PC-3 (cell line): ENCODE data around the gene UBE2E2. TPM values are rescaled to one million over a fixed set of nuclear protein-coding genes. Genes with fewer than 3 reads are reported as not detected.

Experiments used
- ATAC-seq: fragments of 200-7000 bp; cut with Tn5 transposase; 2 replicates; pipeline ENCODE4 v1.9.1; 2020; ENCODE audit warnings: mild to moderate bottlenecking, moderate library complexity
- BruUV-seq: library from RNA; stranded (reverse); fragments of 400-500 nt; replicated peaks from 2 replicates; lab custom pipeline; 2021; lab: Mats Ljungman, UMichigan
- CTCF ChIA-PET: fragments of 300-600 bp; sonication (Branson Sonifier 250); formaldehyde crosslinking; loops from one replicate; lab custom pipeline; 2022; ENCODE audit warnings: antibody characterized with exemption; lab: Charles Lee
- POLR2A ChIA-PET: fragments of 300-600 bp; sonication (Branson Sonifier 250); formaldehyde crosslinking; loops from one replicate; lab custom pipeline; 2022; ENCODE audit warnings: antibody characterized with exemption; ENCODE audit not compliant: unreplicated experiment; lab: Charles Lee
- DNase-seq: peaks from one replicate; pipeline ENCODE4 v3.0.0-alpha.2; 2015
- H2AFZ ChIP-seq: fragments of 300-600 bp; sonication (generic); 2 replicates; pipeline ENCODE4 v1.6.0; 2016; ENCODE audit warnings: antibody characterized with exemption, low read length
- H3F3A ChIP-seq: fragments of 300-600 bp; sonication (generic); one replicate; pipeline ENCODE4 v1.6.0; 2017; ENCODE audit warnings: antibody characterized with exemption, low read length, control low read depth, mild to moderate bottlenecking; ENCODE audit not compliant: unreplicated experiment
- H3K27ac ChIP-seq: fragments of 300-600 bp; sonication (generic); 2 replicates; pipeline ENCODE4 v1.5.1; 2016; ENCODE audit warnings: mild to moderate bottlenecking, low read length
- H3K27me3 ChIP-seq: fragments of 300-600 bp; sonication (generic); 2 replicates; pipeline ENCODE4 v1.6.1; 2016; ENCODE audit warnings: low read length, mixed read lengths
- H3K36me3 ChIP-seq: fragments of 300-600 bp; sonication (generic); 2 replicates; pipeline ENCODE4 v1.6.1; 2016; ENCODE audit warnings: low read depth, mixed run types, low read length, mixed read lengths
- H3K4me1 ChIP-seq: fragments of 300-600 bp; sonication (generic); 2 replicates; pipeline ENCODE4 v1.5.1; 2016; ENCODE audit warnings: low read length; ENCODE audit not compliant: insufficient read depth
- H3K4me2 ChIP-seq: fragments of 300-600 bp; sonication (generic); 2 replicates; pipeline ENCODE4 v1.6.0; 2016; ENCODE audit warnings: low read length
- H3K4me3 ChIP-seq: fragments of 300-600 bp; sonication (generic); 2 replicates; pipeline ENCODE4 v1.5.1; 2016; ENCODE audit warnings: mild to moderate bottlenecking, low read length, mixed read lengths
- H3K79me2 ChIP-seq: fragments of 300-600 bp; sonication (generic); 2 replicates; pipeline ENCODE4 v1.6.1; 2017; ENCODE audit warnings: low read length, mixed read lengths
- H3K9ac ChIP-seq: fragments of 300-600 bp; sonication (generic); 2 replicates; pipeline ENCODE4 v1.6.0; 2016; ENCODE audit warnings: mild to moderate bottlenecking, low read length
- H3K9me2 ChIP-seq: fragments of 300-600 bp; sonication (generic); replicated peaks from 2 replicates; pipeline ENCODE4 v1.6.1; 2016; ENCODE audit warnings: mixed run types, low read length, mixed read lengths
- H3K9me3 ChIP-seq: fragments of 300-600 bp; sonication (generic); 2 replicates; pipeline ENCODE4 v1.6.1; 2016; ENCODE audit warnings: low read length, mixed read lengths
- H4K20me1 ChIP-seq: fragments of 300-600 bp; sonication (generic); 2 replicates; pipeline ENCODE4 v1.6.1; 2016; ENCODE audit warnings: low read length, mixed read lengths
- EZH2 ChIP-seq: fragments of 300-600 bp; sonication (generic); IDR thresholded peaks from one replicate; pipeline ENCODE4 v1.6.1; 2017; ENCODE audit warnings: antibody characterized with exemption, mild to moderate bottlenecking, low read length; ENCODE audit not compliant: unreplicated experiment
- EZH2phosphoT487 ChIP-seq: fragments of 300-600 bp; sonication (generic); IDR thresholded peaks from 2 replicates; pipeline ENCODE4 v1.6.1; 2018; ENCODE audit warnings: mild to moderate bottlenecking, antibody characterized with exemption, low read length, borderline replicate concordance
- intact Hi-C: fragments of 100-400 bp; cut with micrococcal nuclease; formaldehyde crosslinking; loops from 2 replicates; pipeline ENCODE4 v1.9.0; 2023
- total RNA-seq: library from RNA; depleted of rRNA; stranded (reverse); fragments of >200 nt; gene quantifications from 2 replicates; pipeline ENCODE4 v1.2.3, GENCODE V29; 2014
- TF ChIP-seq, protein P1 (sequence below): fragments of 300-600 bp; sonication (generic); conservative IDR thresholded peaks from 2 replicates; pipeline ENCODE4 v1.5.1; 2017; ENCODE audit warnings: antibody characterized with exemption, low read depth, mild to moderate bottlenecking, low read length

The UBE2E2 gene
- total RNA-seq, 1 experiment from 2014 or later: 25.6 TPM

DNA sequence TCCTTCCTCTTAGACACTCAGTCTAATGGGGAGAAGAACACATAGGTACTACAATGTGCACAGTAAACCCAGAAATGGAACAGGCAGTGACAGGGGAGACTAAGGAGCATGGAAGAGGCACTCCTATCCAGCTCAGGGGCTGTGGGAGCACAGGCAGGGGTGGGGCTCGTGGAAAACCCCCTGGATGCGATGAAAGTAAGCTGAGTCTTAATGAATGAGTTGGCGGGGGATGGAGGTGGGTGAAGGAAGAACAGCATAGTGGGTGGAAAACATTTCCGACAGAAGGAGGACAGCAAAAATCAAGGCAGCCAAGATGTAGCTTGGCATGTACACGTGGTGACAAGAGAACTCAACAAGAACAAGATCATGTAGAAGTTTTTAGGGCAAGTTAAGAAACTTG, 33.6 kb upstream of the UBE2E2 start:
- DNase-seq (no peak), ATAC-seq (no peak)
- Histone ChIP-seq H3K9ac (no peak overlapping the region), H3K4me3 (no peak overlapping the region), H4K20me1 (no peaks in the 10 kb centered on the region), H3K36me3 (no peaks in the 10 kb centered on the region), H3K27me3 (no peaks in the 10 kb centered on the region), H3K9me2 (no peaks in the 10 kb centered on the region), H3K4me2 (no peak overlapping the region), H3K27ac (no peak overlapping the region), H2AFZ (no peak overlapping the region), H3K9me3 (no peaks in the 10 kb centered on the region), H3K4me1 (peaks cover 9% of the 10 kb centered on the region), H3K79me2 (no peaks in the 10 kb centered on the region), H3F3A (no peaks in the 10 kb centered on the region)
- intact Hi-C loops: loop anchor here (10.0 kb wide), 1 partner anchor 205 kb away; no protein-coding TSS in a partner anchor
- CTCF ChIA-PET: no interaction called here
- POLR2A ChIA-PET: no interaction called here
- TF ChIP-seq, protein P1, sequence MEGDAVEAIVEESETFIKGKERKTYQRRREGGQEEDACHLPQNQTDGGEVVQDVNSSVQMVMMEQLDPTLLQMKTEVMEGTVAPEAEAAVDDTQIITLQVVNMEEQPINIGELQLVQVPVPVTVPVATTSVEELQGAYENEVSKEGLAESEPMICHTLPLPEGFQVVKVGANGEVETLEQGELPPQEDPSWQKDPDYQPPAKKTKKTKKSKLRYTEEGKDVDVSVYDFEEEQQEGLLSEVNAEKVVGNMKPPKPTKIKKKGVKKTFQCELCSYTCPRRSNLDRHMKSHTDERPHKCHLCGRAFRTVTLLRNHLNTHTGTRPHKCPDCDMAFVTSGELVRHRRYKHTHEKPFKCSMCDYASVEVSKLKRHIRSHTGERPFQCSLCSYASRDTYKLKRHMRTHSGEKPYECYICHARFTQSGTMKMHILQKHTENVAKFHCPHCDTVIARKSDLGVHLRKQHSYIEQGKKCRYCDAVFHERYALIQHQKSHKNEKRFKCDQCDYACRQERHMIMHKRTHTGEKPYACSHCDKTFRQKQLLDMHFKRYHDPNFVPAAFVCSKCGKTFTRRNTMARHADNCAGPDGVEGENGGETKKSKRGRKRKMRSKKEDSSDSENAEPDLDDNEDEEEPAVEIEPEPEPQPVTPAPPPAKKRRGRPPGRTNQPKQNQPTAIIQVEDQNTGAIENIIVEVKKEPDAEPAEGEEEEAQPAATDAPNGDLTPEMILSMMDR: no peak
- TF ChIP-seq EZH2phosphoT487: no peak
- no peak for TF ChIP-seq EZH2
- no TSS peak for BruUV-seq

DNA sequence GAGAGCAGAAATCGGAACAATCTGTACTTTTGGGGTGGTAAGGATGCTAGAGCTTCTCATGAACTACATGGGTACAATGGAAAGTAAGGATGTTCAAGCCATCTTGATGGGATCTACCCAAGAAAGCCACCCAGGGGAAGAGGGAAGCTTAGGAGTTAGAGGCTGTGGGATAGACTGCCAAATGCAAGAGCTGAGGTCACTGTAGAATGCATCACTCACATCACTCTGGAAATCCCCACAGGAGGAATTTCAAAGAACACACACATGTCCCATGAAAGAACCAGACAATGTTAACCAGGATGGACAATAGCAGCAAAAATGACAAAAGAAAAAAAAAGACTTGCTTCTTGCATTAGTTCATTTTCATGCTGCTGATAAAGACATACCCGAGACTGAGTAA, 32.8 kb upstream of the UBE2E2 start:
- H2AFZ ChIP-seq: no peak overlapping the region
- no peaks in the 10 kb centered on the region for H4K20me1 ChIP-seq
- intact Hi-C loops: no loop called here
- no peak overlapping the region for H3K4me3 ChIP-seq
- POLR2A ChIA-PET: no interaction called here
- no peak for TF ChIP-seq EZH2
- no peak for TF ChIP-seq EZH2phosphoT487
- TF ChIP-seq, protein P1: no peak
- no peak overlapping the region for H3K9ac ChIP-seq
- CTCF ChIA-PET: no interaction called here
- no peaks in the 10 kb centered on the region for H3K79me2 ChIP-seq
- DNase-seq (no peak), ATAC-seq (no peak)
- no peaks in the 10 kb centered on the region for H3K36me3 ChIP-seq
- peaks cover 9% of the 10 kb centered on the region for H3K4me1 ChIP-seq
- H3K4me2 ChIP-seq: no peak overlapping the region
- no peaks in the 10 kb centered on the region for H3K9me2 ChIP-seq
- no TSS peak for BruUV-seq
- H3K27me3 ChIP-seq: no peaks in the 10 kb centered on the region
- no peak overlapping the region for H3K27ac ChIP-seq
- H3K9me3 ChIP-seq: no peaks in the 10 kb centered on the region
- H3F3A ChIP-seq: no peaks in the 10 kb centered on the region

DNA sequence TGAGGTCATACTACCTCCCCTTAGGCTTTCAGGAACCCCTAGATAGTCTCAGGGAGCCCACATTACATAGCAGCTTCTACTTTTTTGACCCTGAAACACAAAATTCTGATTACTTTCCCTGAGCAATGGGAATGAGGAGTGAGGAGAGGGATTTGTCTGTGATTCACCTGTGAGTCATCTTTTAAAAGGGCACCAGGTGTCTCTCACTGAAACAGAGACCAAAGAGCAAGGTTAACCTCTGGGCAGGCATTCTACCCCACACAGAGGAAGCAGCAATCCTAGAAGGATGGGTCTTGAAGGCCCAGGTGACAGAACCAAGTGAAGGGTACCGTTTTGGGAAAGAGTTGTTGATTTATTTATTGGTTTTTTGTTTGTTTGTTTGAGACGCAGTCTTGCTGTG, 31.1 kb upstream of the UBE2E2 start:
- BruUV-seq: no TSS peak
- Histone ChIP-seq H4K20me1 (no peaks in the 10 kb centered on the region), H3K4me1 (peaks cover 9% of the 10 kb centered on the region), H3F3A (no peaks in the 10 kb centered on the region), H3K27ac (no peak overlapping the region), H3K4me3 (no peak overlapping the region), H3K27me3 (no peaks in the 10 kb centered on the region), H3K4me2 (no peak overlapping the region), H2AFZ (no peak overlapping the region), H3K9ac (no peak overlapping the region), H3K9me2 (no peaks in the 10 kb centered on the region), H3K36me3 (no peaks in the 10 kb centered on the region), H3K79me2 (no peaks in the 10 kb centered on the region), H3K9me3 (no peaks in the 10 kb centered on the region)
- POLR2A ChIA-PET: no interaction called here
- ATAC-seq (peak; percentile 79), DNase-seq (peak; percentile 70)
- TF ChIP-seq, protein P1: no peak
- TF ChIP-seq EZH2phosphoT487: no peak
- TF ChIP-seq EZH2: no peak
- CTCF ChIA-PET: interaction anchor here (0.6 kb wide), 1 partner anchor 43 kb away, joined by 3 read pairs; no protein-coding TSS in a partner anchor
- intact Hi-C loops: no loop called here
